B cell (primary cell): ENCODE measurements around the gene SHOX. TPM values are rescaled to one million over a fixed set of nuclear protein-coding genes. Genes with fewer than 3 reads are reported as not detected.

ENCODE experiments used
- ATAC-seq: fragments of 200-7000 bp; cut with Tn5 transposase; one replicate; pipeline ENCODE4 v1.10.0; 2021; ENCODE audit warnings: low read depth, mild to moderate bottlenecking, moderate number of reproducible peaks, moderate library complexity
- CTCF ChIA-PET: fragments of 350-600 bp; sonication (Branson Sonifier 250); formaldehyde crosslinking; loops from one replicate; lab custom pipeline; 2021; ENCODE audit warnings: antibody characterized with exemption, inconsistent platforms; lab: Charles Lee
- POLR2A ChIA-PET: fragments of 350-600 bp; sonication (Branson Sonifier 250); formaldehyde crosslinking; loops from one replicate; lab custom pipeline; 2021; ENCODE audit warnings: antibody characterized with exemption; lab: Charles Lee
- DNase-seq: peaks from one replicate; pipeline ENCODE4 v3.0.0; 2013
- H2AFZ ChIP-seq: 2 replicates; pipeline ENCODE4 v1.6.1; 2012; ENCODE audit warnings: mild to moderate bottlenecking, low read depth, low read length; ENCODE audit not compliant: insufficient read depth, poor library complexity, severe bottlenecking
- H3K27ac ChIP-seq, 2 donors: 1 replicate in 1 of 2; 2 replicates in 1 of 2; pipeline ENCODE4 v1.5.1; 2012 to 2013; ENCODE audit warnings: low read length in 2 of 2, mild to moderate bottlenecking in 2 of 2, moderate library complexity in 1 of 2
- H3K27me3 ChIP-seq, 4 experiments: fragments of 200-600 bp in 1 of 4; sonication (generic) in 1 of 4; replicated peaks in 1 of 4; 1 replicate in 2 of 4; 2 replicates in 2 of 4; pipeline versions ENCODE4 v1.6.1 to v1.7.0; 2013 to 2016; ENCODE audit warnings: low read length in 3 of 4, mild to moderate bottlenecking in 2 of 4, mixed read lengths in 1 of 4, moderate library complexity in 1 of 4; ENCODE audit not compliant: insufficient read depth in 4 of 4, control insufficient read depth in 3 of 4; ENCODE audit errors: control extremely low read depth in 1 of 4
- H3K36me3 ChIP-seq, 2 experiments: replicated peaks in 1 of 2; 1 replicate in 1 of 2; 2 replicates in 1 of 2; pipeline versions ENCODE4 v1.6.1 to v1.7.1; 2013; ENCODE audit warnings: low read length in 1 of 2; ENCODE audit not compliant: insufficient read depth in 2 of 2, control insufficient read depth in 1 of 2; ENCODE audit errors: control extremely low read depth in 1 of 2, extremely low read depth in 1 of 2
- H3K4me1 ChIP-seq, 2 donors: fragments of 200-600 bp in 1 of 2; sonication (generic) in 1 of 2; 1 replicate in 1 of 2; 2 replicates in 1 of 2; pipeline versions ENCODE4 v1.5.1 to v1.6.1; 2013 to 2017; ENCODE audit warnings: low read length in 2 of 2; ENCODE audit not compliant: control insufficient read depth in 2 of 2, insufficient read depth in 2 of 2
- H3K4me2 ChIP-seq: replicated peaks from 2 replicates; pipeline ENCODE3; 2012; ENCODE audit warnings: mild to moderate bottlenecking, low read depth, low read length; ENCODE audit not compliant: poor library complexity, severe bottlenecking
- H3K4me3 ChIP-seq, 5 experiments: fragments of 200-600 bp in 1 of 5; sonication (generic) in 1 of 5; 1 replicate in 3 of 5; 2 replicates in 2 of 5; pipeline versions ENCODE4 v1.5.1 to v1.7.0; 2011 to 2016; ENCODE audit warnings: low read length in 4 of 5, mild to moderate bottlenecking in 4 of 5, low read depth in 2 of 5, control low read depth in 1 of 5, moderate library complexity in 1 of 5; ENCODE audit not compliant: insufficient read depth in 1 of 5; ENCODE audit errors: control extremely low read depth in 1 of 5, extremely low read depth in 1 of 5
- H3K79me2 ChIP-seq: fragments of 200-600 bp; sonication (generic); one replicate; pipeline ENCODE4 v1.6.0; 2016; ENCODE audit warnings: low read length; ENCODE audit not compliant: control insufficient read depth, insufficient read depth
- H3K9ac ChIP-seq: fragments of 200-600 bp; sonication (generic); 2 replicates; pipeline ENCODE4 v1.6.1; 2017; ENCODE audit warnings: mild to moderate bottlenecking, low read length, moderate library complexity
- H3K9me3 ChIP-seq, 3 donors: one replicate each; pipeline versions ENCODE4 v1.6.1 to v1.7.1; 2013; ENCODE audit warnings: low read length in 2 of 3; ENCODE audit not compliant: control insufficient read depth in 2 of 3, insufficient read depth in 1 of 3; ENCODE audit errors: control extremely low read depth in 1 of 3
- H4K20me1 ChIP-seq: 2 replicates; pipeline ENCODE4 v1.6.0; 2012; ENCODE audit warnings: mild to moderate bottlenecking, low read length; ENCODE audit not compliant: insufficient read depth, control insufficient read depth, poor library complexity, severe bottlenecking
- H3K27ac Mint-ChIP-seq: one replicate; pipeline ENCODE4 v1.8.0; 2021; ENCODE audit warnings: mixed read lengths
- H3K27me3 Mint-ChIP-seq: one replicate; pipeline ENCODE4 v1.8.0; 2021; ENCODE audit warnings: mixed read lengths
- H3K4me1 Mint-ChIP-seq: one replicate; pipeline ENCODE4 v1.8.0; 2021; ENCODE audit warnings: mixed read lengths
- H3K4me3 Mint-ChIP-seq: one replicate; pipeline ENCODE4 v1.8.0; 2021; ENCODE audit warnings: mixed read lengths
- H3K9me3 Mint-ChIP-seq: one replicate; pipeline ENCODE4 v1.8.0; 2022; ENCODE audit warnings: mixed read lengths; ENCODE audit not compliant: insufficient read depth
- EZH2 ChIP-seq: IDR thresholded peaks from 2 replicates; pipeline ENCODE4 v1.6.1; 2012; ENCODE audit warnings: borderline replicate concordance, low read depth, mild to moderate bottlenecking, moderate library complexity, low read length; ENCODE audit not compliant: insufficient read depth, poor library complexity, severe bottlenecking
- WGBS: methylation state at CpG from one replicate; pipeline ENCODE4 v1.1.5; 2013; ENCODE audit warnings: missing lambda C conversion rate; ENCODE audit not compliant: insufficient coverage; 5-methylcytosine and 5-hydroxymethylcytosine counted together
- intact Hi-C: fragments of 100-400 bp; cut with micrococcal nuclease; formaldehyde crosslinking; loops from one replicate; pipeline ENCODE4 v1.10.0; 2022
- polyA plus RNA-seq: library from polyadenylated mRNA; depleted of rRNA; stranded (reverse); fragments of >200 nt; gene quantifications from 2 replicates; pipeline ENCODE4 v1.2.3, GENCODE V29; 2012
- total RNA-seq, 2 donors: library from RNA; stranded (reverse); fragments of 120-200 nt in 1 of 2; gene quantifications; 1 replicate in 1 of 2; 2 replicates in 1 of 2; pipeline versions ENCODE4 v1.2.3 to v1.2.4, GENCODE V29; 2013 to 2022
- TF ChIP-seq, protein P1 (sequence below): fragments of 200-600 bp; IDR thresholded peaks from one replicate; pipeline ENCODE4 v1.8.0; 2022; ENCODE audit warnings: antibody characterized with exemption, mild to moderate bottlenecking

SHOX gene
- total and polyA plus RNA-seq, 2 donors (not counting 1 experiment from before 2014, with no cell fraction given) = not detected

DNA sequence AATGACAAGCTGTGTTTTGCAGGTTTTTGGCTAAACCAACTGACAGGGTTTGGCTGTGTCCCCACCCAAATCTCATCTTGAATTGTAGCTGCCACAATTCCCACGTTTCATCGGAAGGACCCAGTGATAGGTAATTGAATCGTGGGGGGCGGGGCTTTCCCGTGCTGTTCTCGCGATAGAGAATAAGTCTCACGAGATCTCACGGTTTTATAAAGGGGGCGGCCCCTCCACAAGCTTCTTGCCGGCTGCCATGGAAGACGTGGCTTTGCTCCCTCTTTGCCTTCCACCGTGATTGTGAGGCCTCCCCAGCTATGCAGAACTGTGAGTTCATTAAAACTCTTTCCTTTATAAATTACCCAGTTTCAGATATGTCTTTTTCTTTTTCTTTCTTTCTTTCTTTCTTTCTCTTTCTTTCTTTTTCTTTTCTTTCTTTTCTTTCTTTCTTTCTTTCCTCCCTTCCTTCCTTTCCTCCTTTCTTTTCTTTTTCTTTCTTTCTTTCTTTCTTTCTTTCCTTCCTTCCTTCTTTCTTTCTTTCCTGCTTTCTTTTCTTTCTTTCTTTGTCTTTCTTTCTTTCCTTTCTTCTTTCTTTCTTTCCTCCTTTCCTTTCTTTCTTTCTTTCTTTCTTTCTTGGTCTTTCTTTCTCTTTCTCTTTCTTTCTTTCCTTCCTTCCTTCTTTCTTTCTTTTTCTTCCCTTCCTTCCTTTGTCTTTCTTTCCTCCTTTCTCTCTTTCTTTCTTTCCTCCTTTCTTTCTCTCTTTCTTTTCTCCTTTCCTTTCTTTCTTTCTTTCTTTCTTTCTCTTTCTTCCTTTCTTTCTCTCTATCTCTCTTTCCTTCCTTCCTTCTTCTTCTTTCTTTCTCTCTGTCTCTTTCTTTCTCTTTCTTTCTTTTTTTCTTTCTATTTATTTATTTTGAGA, 54.8 kb downstream of the SHOX start:
- POLR2A ChIA-PET = no interaction called here
- Histone ChIP-seq H3K4me1 (no peaks in the 10 kb centered on the region), H2AFZ (no peak overlapping the region), H3K27ac (no peak overlapping the region), H4K20me1 (no peaks in the 10 kb centered on the region), H3K27me3 (no peaks in the 10 kb centered on the region), H3K9ac (no peak overlapping the region), H3K9me3 (peaks cover 0 to 19% (median 0%) of the 10 kb centered on the region in 3 donors), H3K36me3 (no peaks in the 10 kb centered on the region), H3K4me3 (no peak overlapping the region), H3K4me2 (no peak overlapping the region), H3K79me2 (no peaks in the 10 kb centered on the region)
- ATAC-seq (no peak), DNase-seq (no peak)
- 95% methylated on average over 13 of the region's 13 CpGs for WGBS
- intact Hi-C loops = no loop called here
- Mint-ChIP-seq H3K27ac (no peak overlapping the region), H3K4me1 (no peaks in the 10 kb centered on the region), H3K27me3 (no peaks in the 10 kb centered on the region), H3K9me3 (no peaks in the 10 kb centered on the region), H3K4me3 (no peak overlapping the region)
- CTCF ChIA-PET = no interaction called here
- TF ChIP-seq, protein P1, sequence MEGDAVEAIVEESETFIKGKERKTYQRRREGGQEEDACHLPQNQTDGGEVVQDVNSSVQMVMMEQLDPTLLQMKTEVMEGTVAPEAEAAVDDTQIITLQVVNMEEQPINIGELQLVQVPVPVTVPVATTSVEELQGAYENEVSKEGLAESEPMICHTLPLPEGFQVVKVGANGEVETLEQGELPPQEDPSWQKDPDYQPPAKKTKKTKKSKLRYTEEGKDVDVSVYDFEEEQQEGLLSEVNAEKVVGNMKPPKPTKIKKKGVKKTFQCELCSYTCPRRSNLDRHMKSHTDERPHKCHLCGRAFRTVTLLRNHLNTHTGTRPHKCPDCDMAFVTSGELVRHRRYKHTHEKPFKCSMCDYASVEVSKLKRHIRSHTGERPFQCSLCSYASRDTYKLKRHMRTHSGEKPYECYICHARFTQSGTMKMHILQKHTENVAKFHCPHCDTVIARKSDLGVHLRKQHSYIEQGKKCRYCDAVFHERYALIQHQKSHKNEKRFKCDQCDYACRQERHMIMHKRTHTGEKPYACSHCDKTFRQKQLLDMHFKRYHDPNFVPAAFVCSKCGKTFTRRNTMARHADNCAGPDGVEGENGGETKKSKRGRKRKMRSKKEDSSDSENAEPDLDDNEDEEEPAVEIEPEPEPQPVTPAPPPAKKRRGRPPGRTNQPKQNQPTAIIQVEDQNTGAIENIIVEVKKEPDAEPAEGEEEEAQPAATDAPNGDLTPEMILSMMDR = no peak
- TF ChIP-seq EZH2 = no peak

DNA sequence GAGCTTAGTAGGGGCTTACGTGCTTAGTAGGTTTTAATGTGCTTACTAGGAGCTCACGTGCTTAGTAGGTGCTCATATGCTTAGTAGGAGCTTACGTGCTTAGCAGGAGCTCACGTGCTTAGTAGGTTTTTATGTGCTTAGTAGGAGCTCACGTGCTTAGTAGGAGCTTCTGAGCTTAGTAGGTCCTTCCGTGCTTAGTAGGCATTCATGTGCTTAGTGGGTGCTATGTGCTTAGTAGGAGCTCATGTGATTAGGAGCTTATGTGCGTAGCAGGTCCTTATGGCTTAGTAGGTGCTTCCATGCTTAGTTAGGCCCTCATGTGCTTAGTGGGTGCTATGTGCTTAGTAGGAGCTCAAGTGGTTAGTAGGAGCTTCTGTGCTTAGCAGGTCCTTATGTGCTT, 59.4 kb downstream of the SHOX start:
- no peaks in the 10 kb centered on the region for H3K27me3 Mint-ChIP-seq
- H3K27me3 ChIP-seq = no peaks in the 10 kb centered on the region
- no peak overlapping the region for H3K4me2 ChIP-seq
- H3K27ac ChIP-seq = no peak overlapping the region
- ATAC-seq (no peak), DNase-seq (no peak)
- POLR2A ChIA-PET = no interaction called here
- CTCF ChIA-PET = no interaction called here
- no peak overlapping the region for H3K9ac ChIP-seq
- H4K20me1 ChIP-seq = no peaks in the 10 kb centered on the region
- TF ChIP-seq, protein P1 = no peak
- TF ChIP-seq EZH2 = no peak
- no peak overlapping the region for H2AFZ ChIP-seq
- no peak overlapping the region for H3K27ac Mint-ChIP-seq
- H3K9me3 Mint-ChIP-seq = peaks cover 5% of the 10 kb centered on the region
- H3K4me3 Mint-ChIP-seq = no peak overlapping the region
- WGBS = 97% methylated on average over 6 of the region's 7 CpGs
- no peaks in the 10 kb centered on the region for H3K4me1 Mint-ChIP-seq
- H3K36me3 ChIP-seq = no peaks in the 10 kb centered on the region
- H3K4me1 ChIP-seq = no peaks in the 10 kb centered on the region
- intact Hi-C loops = no loop called here
- H3K4me3 ChIP-seq = no peak overlapping the region
- H3K79me2 ChIP-seq = no peaks in the 10 kb centered on the region
- peaks cover 0 to 19% (median 0%) of the 10 kb centered on the region in 3 donors for H3K9me3 ChIP-seq
